CD4-positive, alpha-beta T cell treated with Interleukin-1 beta for 1 hour (primary cell): ENCODE results near the gene EML6.
"Not testable (repeated sequence)": the region's sequence is repeated elsewhere in the genome, so short reads cannot be mapped to it uniquely, and the experiment has no call there.

Experiments used
- DNase-seq, 2 donors: peaks; one replicate each; pipeline ENCODE4 v3.0.0-alpha.2; 2020 to 2022

EML6 gene

GRCh38 chr2:54855434-54855833 lies 132.0 kb downstream of the EML6 start:
- DNase-seq, result no peak

- no peak for DNase-seq
Measured at GRCh38 chr2:54858021-54858681, 134.7 kb downstream of the EML6 start.

- no peak for DNase-seq
Measured at GRCh38 chr2:54859416-54859815, 136.0 kb downstream of the EML6 start.

GRCh38 chr2:54859997-54860701 lies 136.7 kb downstream of the EML6 start:
- DNase-seq, result no peak

DNA sequence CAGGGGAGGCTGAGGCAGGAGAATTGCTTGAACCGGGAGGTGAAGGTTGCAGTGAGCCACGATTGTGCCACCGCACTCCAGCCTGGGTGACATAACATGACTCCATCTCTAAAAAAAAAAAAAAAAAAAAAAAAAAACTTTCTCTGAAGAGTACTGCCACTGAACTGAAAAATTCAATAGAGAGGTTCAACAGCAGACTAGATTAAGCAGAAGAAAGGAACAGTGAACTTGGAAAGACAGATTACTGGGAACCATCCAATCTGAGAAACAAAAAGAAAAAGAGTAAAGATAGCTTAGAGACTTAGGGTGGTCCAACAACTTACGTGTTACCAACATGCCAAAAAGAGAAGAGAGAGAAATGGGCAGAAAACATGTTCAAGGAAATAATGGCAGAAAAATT lies 138.8 kb downstream of the EML6 start:
- DNase-seq, result no peak

- no peak for DNase-seq
Measured at GRCh38 chr2:54862742-54863141, 139.3 kb downstream of the EML6 start.

GRCh38 chr2:54863660-54864059 lies 140.2 kb downstream of the EML6 start:
- DNase-seq, result no peak

DNA sequence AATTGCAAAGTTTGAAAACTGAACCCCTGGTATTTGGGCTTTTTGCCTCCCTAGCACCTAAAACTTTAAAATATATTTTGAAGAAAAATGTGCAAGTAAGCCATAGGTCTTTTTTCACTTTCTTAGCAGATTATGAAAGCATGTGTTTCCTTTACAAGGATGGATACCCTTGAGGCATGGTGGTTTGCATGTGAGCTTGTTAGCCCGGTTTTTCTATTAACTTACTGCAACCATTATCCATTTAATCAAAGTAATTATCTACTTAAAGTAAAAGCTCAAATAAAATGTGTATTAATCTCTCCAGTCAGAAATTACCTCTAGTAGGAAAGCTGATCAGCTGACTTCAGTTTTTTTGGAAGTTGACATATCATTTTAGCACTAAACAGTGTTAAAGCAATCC lies 140.6 kb downstream of the EML6 start:
- no peak for DNase-seq

DNA sequence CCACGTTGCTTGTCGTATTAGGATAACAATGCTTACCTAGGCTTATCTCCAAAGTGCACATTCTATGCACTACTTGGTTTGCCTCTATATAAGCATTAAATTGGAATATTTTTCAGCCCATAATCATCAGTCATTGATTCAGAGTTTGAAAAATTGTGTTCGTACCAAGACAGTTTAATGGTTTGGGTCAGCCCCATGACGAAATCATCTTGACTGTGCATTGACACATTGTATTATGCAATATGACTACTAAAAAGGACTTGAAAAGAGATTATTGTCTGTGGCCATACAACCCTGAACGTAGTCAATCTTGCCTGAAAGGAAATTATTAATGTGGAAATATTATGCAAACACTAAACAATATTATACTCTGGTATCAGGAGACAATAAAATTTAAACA lies 141.3 kb downstream of the EML6 start:
- DNase-seq, result no peak

DNA sequence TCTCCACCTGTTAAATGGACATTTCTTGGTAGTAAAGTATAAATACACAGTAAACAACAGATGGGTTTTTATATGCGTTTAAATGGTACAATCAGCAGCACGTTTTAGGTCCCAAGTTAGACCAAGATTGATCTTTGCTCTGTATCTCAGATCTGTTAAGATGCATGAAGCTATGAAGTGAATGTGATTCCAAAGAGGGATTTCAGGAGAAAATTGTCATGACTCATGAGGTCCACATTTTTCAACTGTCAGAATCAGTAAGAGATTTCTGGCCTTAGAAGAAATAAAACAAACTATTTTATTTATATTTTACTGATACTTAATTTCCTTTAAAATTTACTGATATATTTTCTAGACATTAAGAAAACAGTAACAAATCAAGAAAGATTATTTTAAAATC lies 142.7 kb downstream of the EML6 start:
- DNase-seq, result no peak

- no peak for DNase-seq
Measured at GRCh38 chr2:54866868-54867267, 143.4 kb downstream of the EML6 start.

GRCh38 chr2:54867457-54867856 lies 144.0 kb downstream of the EML6 start:
- DNase-seq, result no peak

DNA sequence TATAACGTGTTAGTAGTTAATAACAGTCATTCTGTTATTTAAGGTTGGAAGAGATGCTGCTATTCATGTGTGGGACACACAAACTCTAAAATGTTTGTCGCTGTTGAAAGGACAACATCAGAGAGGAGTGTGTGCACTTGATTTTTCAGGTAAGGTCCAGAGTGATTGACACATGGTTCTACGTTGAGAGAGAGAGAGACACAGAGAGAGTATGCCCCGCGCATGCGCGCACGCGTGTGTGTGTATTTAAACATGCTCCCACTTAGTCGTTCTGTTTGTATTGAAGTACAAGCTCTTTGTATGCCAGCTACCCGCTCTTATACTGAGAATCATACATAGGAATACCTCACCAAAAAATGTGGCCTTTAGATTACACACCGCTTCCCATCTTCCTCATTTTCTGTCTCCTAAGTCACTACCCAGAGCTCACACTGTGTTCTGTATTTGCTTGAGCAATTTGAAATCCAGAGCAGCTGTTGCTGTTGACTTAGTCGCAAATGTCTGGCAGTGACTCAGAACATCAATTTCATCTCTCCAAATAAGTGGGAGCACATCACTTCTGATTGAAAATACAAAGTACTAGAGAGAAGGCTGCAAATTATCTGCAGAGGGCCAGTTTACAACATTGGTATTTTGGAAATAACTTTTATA lies 148.1 kb downstream of the EML6 start:
- no peak for DNase-seq

DNA sequence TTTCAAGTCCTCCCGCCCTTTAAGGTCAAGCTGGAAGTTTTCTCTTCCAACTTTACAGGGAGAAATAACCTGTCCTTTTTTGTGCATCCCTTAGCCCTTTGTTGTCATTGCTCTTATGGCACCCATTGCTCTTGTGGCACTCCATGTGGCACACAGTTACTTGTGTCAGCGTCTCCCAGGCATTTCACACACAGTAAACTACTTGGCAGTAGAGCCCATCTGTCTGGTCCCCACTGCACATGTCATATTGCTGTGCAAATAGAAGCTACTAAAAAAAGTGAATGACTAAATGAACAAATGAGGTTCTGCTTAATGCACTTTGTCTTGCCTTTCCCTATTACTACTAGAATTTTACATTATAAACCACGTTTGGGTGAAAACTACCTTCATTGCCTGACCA lies 149.3 kb downstream of the EML6 start:
- DNase-seq, result no peak

DNA sequence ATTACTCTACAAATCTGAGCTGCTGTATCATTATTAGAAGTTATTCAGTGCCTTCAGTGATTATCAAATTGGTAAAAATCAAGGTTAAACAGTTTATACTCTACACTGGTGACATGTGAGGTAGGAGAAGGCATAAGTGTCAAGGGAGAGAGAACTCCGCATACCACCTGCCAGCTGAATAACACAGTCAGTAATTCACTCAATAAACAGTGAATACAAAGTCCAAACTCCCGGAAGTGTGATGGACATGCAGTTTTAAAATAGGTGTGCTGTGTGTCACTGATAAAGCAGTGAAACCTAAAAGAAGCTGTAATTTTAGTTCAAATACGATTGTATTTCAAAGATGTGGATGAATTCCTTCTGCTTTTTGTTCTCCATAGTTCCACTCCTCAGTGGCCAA lies 149.8 kb downstream of the EML6 start:
- not testable (repeated sequence) for DNase-seq

GRCh38 chr2:54876764-54877163 lies 153.3 kb downstream of the EML6 start:
- no peak for DNase-seq

DNA sequence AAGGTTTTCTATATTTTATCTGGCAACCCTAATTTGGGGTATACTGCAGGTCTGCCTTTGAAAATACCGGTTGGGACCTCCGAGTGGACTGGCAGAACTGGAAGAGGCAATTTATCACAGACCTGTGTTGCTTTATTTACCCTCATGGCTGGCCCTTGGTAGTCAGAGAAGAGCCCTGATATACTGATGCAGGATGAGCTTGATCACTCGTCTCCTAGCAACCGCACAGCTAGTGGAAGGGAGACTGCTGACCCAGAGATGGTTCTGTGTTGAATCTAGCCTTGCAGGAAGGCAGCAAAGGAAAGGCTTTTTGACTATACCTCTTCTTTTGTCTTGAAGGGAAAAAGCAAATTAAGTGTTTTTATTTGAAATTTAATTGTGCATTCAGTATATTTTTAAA lies 154.7 kb downstream of the EML6 start:
- DNase-seq, result no peak

DNA sequence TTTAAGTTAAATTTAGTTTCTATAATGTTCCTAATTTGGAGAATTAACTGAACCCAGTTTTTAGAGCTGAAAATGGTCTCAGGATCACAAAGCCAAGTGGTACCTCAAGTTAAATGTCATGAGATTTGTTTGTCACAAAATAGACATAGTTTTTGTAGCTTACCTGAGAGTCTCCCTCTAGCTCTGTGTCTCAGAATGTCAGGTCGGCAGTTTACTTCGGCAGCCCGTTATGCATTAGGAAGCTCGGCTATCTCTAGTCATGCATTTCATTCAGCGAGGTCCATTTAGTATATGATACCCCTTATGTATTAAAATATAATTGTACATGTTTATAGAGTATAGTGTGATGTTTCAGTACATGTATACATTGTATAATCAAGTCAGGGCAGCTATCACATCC lies 155.6 kb downstream of the EML6 start:
- DNase-seq, result no peak

DNA sequence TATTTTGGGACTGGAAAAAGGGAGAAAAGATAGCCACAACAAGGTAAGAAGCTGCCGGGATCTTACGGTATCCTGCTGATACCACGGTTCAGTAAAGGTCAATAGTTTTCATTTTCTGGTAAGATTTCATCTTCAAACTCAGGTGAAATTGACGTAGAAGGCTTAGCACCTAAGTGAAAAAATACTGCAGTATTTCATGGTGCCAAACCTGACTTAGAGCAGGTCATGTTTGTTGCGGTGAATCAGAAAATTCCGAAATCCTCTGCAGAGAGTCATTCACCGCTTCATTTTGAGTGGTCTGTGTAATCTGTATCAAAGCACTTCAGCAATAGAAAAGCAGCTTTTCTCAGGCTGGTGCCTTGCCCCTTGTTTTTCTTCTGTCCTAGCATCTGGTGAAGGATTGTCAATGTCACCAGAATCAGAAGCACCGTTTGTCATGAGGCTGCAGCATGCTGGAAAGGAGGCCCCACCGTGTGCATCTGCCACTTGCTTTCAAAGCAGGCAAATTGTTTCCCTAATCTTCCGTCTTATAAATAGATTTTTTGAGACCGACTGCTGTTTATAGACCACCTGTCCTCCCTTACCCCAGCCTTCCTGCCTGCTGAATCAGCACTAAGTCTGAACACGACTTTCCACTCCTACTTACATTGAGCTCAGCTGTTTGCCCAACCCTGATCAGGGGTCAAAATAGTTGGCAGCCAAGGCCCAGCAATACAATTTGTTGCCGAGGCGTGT lies 156.3 kb downstream of the EML6 start:
- DNase-seq, result no peak

GRCh38 chr2:54880428-54880827 lies 157.0 kb downstream of the EML6 start:
- no peak for DNase-seq

GRCh38 chr2:54881759-54882158 lies 158.3 kb downstream of the EML6 start:
- DNase-seq, result no peak

DNA sequence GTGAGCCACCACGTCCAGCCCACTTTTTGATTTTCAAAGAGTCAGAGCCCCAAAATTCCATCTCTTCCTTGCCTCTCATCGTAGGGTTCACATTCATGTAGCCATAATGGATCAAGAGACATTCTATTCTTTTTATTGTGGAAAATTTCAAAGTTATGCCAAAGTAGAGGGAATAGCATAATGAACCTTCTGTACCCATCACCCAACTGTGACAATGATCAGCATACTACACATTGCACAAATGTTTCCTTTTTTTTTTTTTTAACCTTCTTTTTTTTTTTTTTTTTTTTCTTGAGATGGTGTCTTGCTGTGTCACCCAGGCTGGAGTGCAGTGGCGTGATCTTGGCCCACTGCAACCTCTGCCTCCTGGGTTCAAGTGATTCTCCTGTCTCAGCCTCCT lies 162.4 kb downstream of the EML6 start:
- no peak for DNase-seq

GRCh38 chr2:54887850-54888545 lies 164.5 kb downstream of the EML6 start:
- no peak for DNase-seq
